OCI-LY7 (cell line): Measurements from ENCODE around the gene SRSF5.

Experiments used
- EZH2phosphoT487 ChIP-seq: fragments of 200-600 bp; sonication (generic); IDR thresholded peaks from 2 replicates; pipeline ENCODE4 v1.6.1; 2018; ENCODE audit warnings: low read depth, borderline replicate concordance, mild to moderate bottlenecking, mixed run types, antibody characterized with exemption, low read length, moderate library complexity, mixed read lengths
- TF ChIP-seq, protein P1 (sequence below): fragments of 200-600 bp; sonication (generic); conservative IDR thresholded peaks from 2 replicates; pipeline ENCODE4 v1.5.1; 2014; ENCODE audit warnings: mild to moderate bottlenecking, antibody characterized with exemption, low read length, moderate library complexity, mixed read lengths

DNA sequence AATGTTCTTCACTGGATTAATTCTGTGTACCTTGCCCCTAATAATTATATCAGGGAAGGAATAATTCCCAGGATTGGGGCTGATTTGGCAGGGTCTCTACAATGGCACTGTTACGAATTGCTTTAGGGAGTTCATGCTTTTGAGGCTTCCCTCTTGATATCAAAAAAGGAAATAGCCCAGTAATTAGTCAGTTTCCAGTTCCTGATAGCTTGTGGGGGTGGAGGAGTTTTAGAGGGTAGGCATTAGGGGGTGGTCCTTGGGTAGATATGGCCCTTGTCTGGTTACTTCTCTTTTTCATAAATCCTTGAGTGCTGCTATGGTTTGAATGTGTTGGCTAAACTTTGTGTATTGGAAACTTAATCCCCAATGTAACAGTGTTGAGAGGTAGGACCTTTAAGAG, 6.1 kb upstream of the SRSF5 start:
- TF ChIP-seq, protein P1, sequence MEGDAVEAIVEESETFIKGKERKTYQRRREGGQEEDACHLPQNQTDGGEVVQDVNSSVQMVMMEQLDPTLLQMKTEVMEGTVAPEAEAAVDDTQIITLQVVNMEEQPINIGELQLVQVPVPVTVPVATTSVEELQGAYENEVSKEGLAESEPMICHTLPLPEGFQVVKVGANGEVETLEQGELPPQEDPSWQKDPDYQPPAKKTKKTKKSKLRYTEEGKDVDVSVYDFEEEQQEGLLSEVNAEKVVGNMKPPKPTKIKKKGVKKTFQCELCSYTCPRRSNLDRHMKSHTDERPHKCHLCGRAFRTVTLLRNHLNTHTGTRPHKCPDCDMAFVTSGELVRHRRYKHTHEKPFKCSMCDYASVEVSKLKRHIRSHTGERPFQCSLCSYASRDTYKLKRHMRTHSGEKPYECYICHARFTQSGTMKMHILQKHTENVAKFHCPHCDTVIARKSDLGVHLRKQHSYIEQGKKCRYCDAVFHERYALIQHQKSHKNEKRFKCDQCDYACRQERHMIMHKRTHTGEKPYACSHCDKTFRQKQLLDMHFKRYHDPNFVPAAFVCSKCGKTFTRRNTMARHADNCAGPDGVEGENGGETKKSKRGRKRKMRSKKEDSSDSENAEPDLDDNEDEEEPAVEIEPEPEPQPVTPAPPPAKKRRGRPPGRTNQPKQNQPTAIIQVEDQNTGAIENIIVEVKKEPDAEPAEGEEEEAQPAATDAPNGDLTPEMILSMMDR = no peak
- TF ChIP-seq EZH2phosphoT487 = no peak
